ENCODE measurements around the gene NARF. TPM values are rescaled to one million over a fixed set of nuclear protein-coding genes. Genes with fewer than 3 reads are reported as not detected.

NARF gene
- total and polyA plus RNA-seq, 7 experiments from 2014 or later = 59.8 to 188 (median 82.0) TPM

DNA sequence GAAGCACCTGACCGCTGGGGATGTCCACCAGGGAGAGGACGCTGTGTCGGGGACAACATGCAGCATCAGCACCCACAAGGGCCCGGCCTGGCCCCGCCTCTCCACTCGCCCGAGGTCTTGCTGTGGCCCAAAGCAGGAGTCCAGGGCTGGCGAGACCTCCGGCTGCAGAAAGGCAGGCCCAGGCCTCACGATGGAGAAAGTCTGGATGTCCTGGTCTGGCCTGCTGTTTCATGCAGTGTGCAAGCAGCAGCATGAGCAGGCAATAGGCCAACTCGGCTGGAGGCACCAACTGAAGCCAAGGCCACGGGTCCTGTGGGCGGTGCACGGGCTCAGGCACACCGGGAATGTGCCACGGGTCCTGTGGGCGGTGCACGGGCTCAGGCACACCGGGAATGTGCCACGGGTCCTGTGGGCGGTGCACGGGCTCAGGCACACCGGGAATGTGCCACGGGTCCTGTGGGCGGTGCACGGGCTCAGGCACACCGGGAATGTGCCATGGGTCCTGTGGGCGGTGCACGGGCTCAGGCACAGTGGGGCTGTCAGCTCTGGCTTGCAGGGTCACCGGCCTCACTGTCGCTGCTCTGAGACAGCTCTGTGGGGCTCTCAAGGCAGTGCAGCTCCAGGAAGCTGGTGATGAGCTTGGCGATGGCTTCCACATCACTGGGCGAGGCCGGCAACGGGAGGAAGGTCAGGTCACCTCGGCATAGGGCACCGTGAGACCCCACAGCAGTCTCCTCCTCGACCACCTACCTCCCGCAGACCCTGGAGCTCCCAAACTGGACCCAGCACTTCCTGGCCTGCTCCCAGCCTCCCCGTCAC, 14.9 kb upstream of the NARF start:
- Histone ChIP-seq H3K4me3 (ENCODE audit: low read length) (no peak overlapping the region), H3K27me3 (ENCODE audit: control insufficient read depth in 2 of 2, insufficient read depth in 2 of 2, low read length in 2 of 2) (no peaks in the 10 kb centered on the region), H3K36me3 (ENCODE audit: control insufficient read depth in 2 of 3, insufficient read depth in 3 of 3, low read length in 3 of 3) (peaks cover 0 to 75% (median 0%) of the 10 kb centered on the region in 3 experiments), H3K27ac (ENCODE audit: low read depth, low read length) (no peak overlapping the region), H3K9me3 (ENCODE audit: control insufficient read depth in 2 of 3, low read length in 3 of 3) (no peaks in the 10 kb centered on the region), H3K4me1 (ENCODE audit: control insufficient read depth in 2 of 2, insufficient read depth in 2 of 2, low read length in 2 of 2) (peaks cover 6 to 7% of the 10 kb centered on the region in 2 donors)
- Mint-ChIP-seq H3K4me3 (no peak overlapping the region), H3K36me3 (peaks cover 0 to 10% (median 0%) of the 10 kb centered on the region in 5 donors), H3K4me1 (peaks cover 0 to 25% (median 13%) of the 10 kb centered on the region in 7 donors), H3K27ac (peak overlapping the region in 2 of 9 donors; percentile 12 to 23), H3K9me3 (no peaks in the 10 kb centered on the region), H3K27me3 (no peaks in the 10 kb centered on the region)
- no peak for DNase-seq
- ATAC-seq = no peak
- ChIA-PET POLR2A (interaction anchor here (0.6 to 1.1 kb wide), 2 partner anchors 11 to 16 kb away, joined by 3 read pairs; no protein-coding TSS in a partner anchor), CTCF (no interaction called here)
- intact Hi-C loops (cut with micrococcal nuclease) = no loop called here

DNA sequence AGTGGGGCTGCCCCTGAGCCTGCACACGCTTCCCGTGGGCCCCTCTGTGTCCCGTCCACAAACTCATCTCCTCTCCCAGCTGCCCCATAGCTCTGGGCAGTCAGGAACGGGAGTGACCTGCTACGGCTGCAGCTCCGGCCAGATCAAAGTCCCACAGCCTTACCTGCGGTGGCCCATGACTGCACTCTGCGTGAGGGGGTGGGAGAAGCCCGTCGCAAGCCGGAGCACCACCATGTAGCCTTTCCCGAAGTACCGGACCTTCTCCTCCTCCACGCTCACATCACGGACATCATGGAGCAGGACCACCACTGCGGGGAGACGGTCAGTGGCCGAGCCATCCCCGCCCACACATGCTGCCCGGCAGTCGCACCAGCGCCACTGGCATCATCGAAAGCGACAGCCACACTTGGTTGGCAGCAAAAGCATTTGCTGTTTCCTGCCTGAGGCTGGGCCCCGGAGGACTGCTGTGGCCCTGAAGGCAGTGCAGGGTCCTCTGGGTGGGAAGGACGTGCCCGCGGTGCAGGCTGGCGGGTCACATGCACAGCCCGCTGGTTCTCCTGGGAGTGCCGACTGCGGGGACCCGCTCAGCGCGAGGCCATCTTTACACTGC, 14.2 kb upstream of the NARF start:
- Histone ChIP-seq H3K27ac (ENCODE audit: low read depth, low read length) (no peak overlapping the region), H3K27me3 (ENCODE audit: control insufficient read depth in 2 of 2, insufficient read depth in 2 of 2, low read length in 2 of 2) (no peaks in the 10 kb centered on the region), H3K4me1 (ENCODE audit: control insufficient read depth in 2 of 2, insufficient read depth in 2 of 2, low read length in 2 of 2) (peaks cover 7 to 8% of the 10 kb centered on the region in 2 donors), H3K9me3 (ENCODE audit: control insufficient read depth in 2 of 3, low read length in 3 of 3) (no peaks in the 10 kb centered on the region), H3K4me3 (ENCODE audit: low read length) (no peak overlapping the region), H3K36me3 (ENCODE audit: control insufficient read depth in 2 of 3, insufficient read depth in 3 of 3, low read length in 3 of 3) (peaks cover 0 to 68% (median 0%) of the 10 kb centered on the region in 3 experiments)
- ChIA-PET CTCF (no interaction called here), POLR2A (interaction anchor here (0.6 to 1.1 kb wide), 2 partner anchors 11 to 15 kb away, joined by 3 read pairs; no protein-coding TSS in a partner anchor)
- no peak for ATAC-seq
- Mint-ChIP-seq H3K36me3 (peaks cover 0 to 14% (median 0%) of the 10 kb centered on the region in 5 donors), H3K27me3 (no peaks in the 10 kb centered on the region), H3K4me1 (peaks cover under 1 to 26% (median 17%) of the 10 kb centered on the region in 7 donors), H3K9me3 (no peaks in the 10 kb centered on the region), H3K27ac (peak overlapping the region in 1 of 9 donors; percentile 18), H3K4me3 (no peak overlapping the region)
- intact Hi-C loops (cut with micrococcal nuclease) = no loop called here
- no peak for DNase-seq

- H3K9me3 Mint-ChIP-seq = no peaks in the 10 kb centered on the region
- no peaks in the 10 kb centered on the region for H3K27me3 Mint-ChIP-seq
- no peak overlapping the region for H3K27ac Mint-ChIP-seq
- H3K4me3 Mint-ChIP-seq = no peak overlapping the region
- POLR2A ChIA-PET = interaction anchor here (0.6 to 1.7 kb wide), 2 partner anchors 9 to 125 kb away, joined by 3 to 4 read pairs; no protein-coding TSS in a partner anchor
- no peaks in the 10 kb centered on the region for H3K27me3 ChIP-seq (ENCODE audit: control insufficient read depth in 2 of 2, insufficient read depth in 2 of 2, low read length in 2 of 2)
- peak overlapping the region; percentile 14 for H3K27ac ChIP-seq (ENCODE audit: low read depth, low read length)
- peaks cover 0 to 62% (median 0%) of the 10 kb centered on the region in 3 experiments for H3K36me3 ChIP-seq (ENCODE audit: control insufficient read depth in 2 of 3, insufficient read depth in 3 of 3, low read length in 3 of 3)
- CTCF ChIA-PET = no interaction called here
- H3K4me1 ChIP-seq (ENCODE audit: control insufficient read depth in 2 of 2, insufficient read depth in 2 of 2, low read length in 2 of 2) = peaks cover 7 to 8% of the 10 kb centered on the region in 2 donors
- H3K36me3 Mint-ChIP-seq = peaks cover 0 to 18% (median 0%) of the 10 kb centered on the region in 5 donors
- no peak for DNase-seq
- peaks cover 5 to 30% (median 19%) of the 10 kb centered on the region in 7 donors for H3K4me1 Mint-ChIP-seq
- no peak for ATAC-seq
- intact Hi-C loops (cut with micrococcal nuclease) = no loop called here
- no peaks in the 10 kb centered on the region for H3K9me3 ChIP-seq (ENCODE audit: control insufficient read depth in 2 of 3, low read length in 3 of 3)
- no peak overlapping the region for H3K4me3 ChIP-seq (ENCODE audit: low read length)
Measured at GRCh38 chr17:82444941-82445521, 13.5 kb upstream of the NARF start.

DNA sequence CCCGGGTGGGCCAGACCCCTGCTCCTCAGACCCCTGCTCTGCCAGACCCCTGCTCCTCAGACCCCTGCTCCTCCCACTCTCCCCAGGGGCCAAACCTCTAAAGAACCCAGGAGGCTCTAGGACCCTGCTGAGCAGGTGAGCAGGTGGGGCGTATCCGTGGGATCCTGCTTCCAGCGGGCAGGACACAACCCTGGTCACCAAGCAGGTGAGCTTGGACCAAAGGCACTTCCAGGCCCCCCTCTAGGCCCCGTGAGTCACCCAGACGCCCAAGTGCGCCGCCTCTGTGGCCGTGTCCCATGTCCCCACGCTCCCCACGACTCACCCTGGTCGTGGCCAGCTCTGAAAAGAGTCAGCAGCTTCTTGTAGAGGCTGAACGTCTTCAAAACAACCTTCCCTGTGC, 13.0 kb upstream of the NARF start:
- CTCF ChIA-PET = no interaction called here
- H3K4me1 Mint-ChIP-seq = peaks cover 5 to 29% (median 18%) of the 10 kb centered on the region in 7 donors
- ATAC-seq = no peak
- no peaks in the 10 kb centered on the region for H3K9me3 Mint-ChIP-seq
- H3K36me3 ChIP-seq (ENCODE audit: control insufficient read depth in 2 of 3, insufficient read depth in 3 of 3, low read length in 3 of 3) = peaks cover 0 to 62% (median 0%) of the 10 kb centered on the region in 3 experiments
- H3K9me3 ChIP-seq (ENCODE audit: control insufficient read depth in 2 of 3, low read length in 3 of 3) = no peaks in the 10 kb centered on the region
- H3K36me3 Mint-ChIP-seq = peaks cover 0 to 18% (median 0%) of the 10 kb centered on the region in 5 donors
- intact Hi-C loops (cut with micrococcal nuclease) = no loop called here
- peak overlapping the region; percentile 37 for H3K27ac ChIP-seq (ENCODE audit: low read depth, low read length)
- DNase-seq = no peak
- POLR2A ChIA-PET = interaction anchor here (0.6 to 4.8 kb wide), 3 partner anchors 10 to 125 kb away, joined by 3 to 38 read pairs (median 4); partner anchors contain the start of gene NARF
- H3K4me1 ChIP-seq (ENCODE audit: control insufficient read depth in 2 of 2, insufficient read depth in 2 of 2, low read length in 2 of 2) = peaks cover 7 to 8% of the 10 kb centered on the region in 2 donors
- peak overlapping the region in 1 of 9 donors; percentile 74 for H3K27ac Mint-ChIP-seq
- H3K27me3 Mint-ChIP-seq = no peaks in the 10 kb centered on the region
- no peaks in the 10 kb centered on the region for H3K27me3 ChIP-seq (ENCODE audit: control insufficient read depth in 2 of 2, insufficient read depth in 2 of 2, low read length in 2 of 2)
- H3K4me3 ChIP-seq (ENCODE audit: low read length) = no peak overlapping the region
- no peak overlapping the region for H3K4me3 Mint-ChIP-seq

- no peak for DNase-seq
- Mint-ChIP-seq H3K4me1 (peaks cover 10 to 35% (median 21%) of the 10 kb centered on the region in 7 donors), H3K9me3 (no peaks in the 10 kb centered on the region), H3K27ac (peak overlapping the region in 4 of 9 donors; percentile 25 to 74 (median 54)), H3K36me3 (peaks cover 0 to 18% (median 0%) of the 10 kb centered on the region in 5 donors), H3K27me3 (no peaks in the 10 kb centered on the region), H3K4me3 (peak overlapping the region in 2 of 10 donors; percentile 23 to 48)
- Histone ChIP-seq H3K4me3 (ENCODE audit: low read length) (no peak overlapping the region), H3K9me3 (ENCODE audit: control insufficient read depth in 2 of 3, low read length in 3 of 3) (no peaks in the 10 kb centered on the region), H3K27ac (ENCODE audit: low read depth, low read length) (peak overlapping the region; percentile 37), H3K36me3 (ENCODE audit: control insufficient read depth in 2 of 3, insufficient read depth in 3 of 3, low read length in 3 of 3) (peaks cover 0 to 62% (median 0%) of the 10 kb centered on the region in 3 experiments), H3K27me3 (ENCODE audit: control insufficient read depth in 2 of 2, insufficient read depth in 2 of 2, low read length in 2 of 2) (no peaks in the 10 kb centered on the region), H3K4me1 (ENCODE audit: control insufficient read depth in 2 of 2, insufficient read depth in 2 of 2, low read length in 2 of 2) (peaks cover 9 to 11% of the 10 kb centered on the region in 2 donors)
- ChIA-PET POLR2A (interaction anchor here (1.7 to 4.8 kb wide), 2 partner anchors 11 to 12 kb away, joined by 4 to 38 read pairs; partner anchors contain the start of gene NARF), CTCF (interaction anchor here (0.5 kb wide), 1 partner anchor 9 kb away, joined by 3 read pairs; no protein-coding TSS in a partner anchor)
- intact Hi-C loops (cut with micrococcal nuclease) = no loop called here
- no peak for ATAC-seq
Measured at GRCh38 chr17:82446124-82446523, 12.4 kb upstream of the NARF start.

GRCh38 chr17:82446649-82447048, 11.9 kb upstream of the NARF start:
- ChIA-PET CTCF (interaction anchor here (0.5 kb wide), 1 partner anchor 9 kb away, joined by 3 read pairs; no protein-coding TSS in a partner anchor), POLR2A (interaction anchor here (1.7 to 4.8 kb wide), 2 partner anchors 11 to 12 kb away, joined by 4 to 38 read pairs; partner anchors contain the start of gene NARF)
- H3K27me3 ChIP-seq (ENCODE audit: control insufficient read depth in 2 of 2, insufficient read depth in 2 of 2, low read length in 2 of 2) = no peaks in the 10 kb centered on the region
- peak overlapping the region in 8 of 9 donors; percentile 17 to 78 (median 35) for H3K27ac Mint-ChIP-seq
- DNase-seq (no peak), ATAC-seq (no peak)
- no peaks in the 10 kb centered on the region for H3K27me3 Mint-ChIP-seq
- H3K4me3 Mint-ChIP-seq = peak overlapping the region in 1 of 10 donors; percentile 48
- no peak overlapping the region for H3K27ac ChIP-seq (ENCODE audit: low read depth, low read length)
- H3K4me1 ChIP-seq (ENCODE audit: control insufficient read depth in 2 of 2, insufficient read depth in 2 of 2, low read length in 2 of 2) = peaks cover 14 to 16% of the 10 kb centered on the region in 2 donors
- no peaks in the 10 kb centered on the region for H3K9me3 ChIP-seq (ENCODE audit: control insufficient read depth in 2 of 3, low read length in 3 of 3)
- H3K4me3 ChIP-seq (ENCODE audit: low read length) = no peak overlapping the region
- intact Hi-C loops (cut with micrococcal nuclease) = no loop called here
- H3K36me3 ChIP-seq (ENCODE audit: control insufficient read depth in 2 of 3, insufficient read depth in 3 of 3, low read length in 3 of 3) = peaks cover 0 to 58% (median 0%) of the 10 kb centered on the region in 3 experiments
- H3K4me1 Mint-ChIP-seq = peaks cover 15 to 40% (median 26%) of the 10 kb centered on the region in 7 donors
- H3K9me3 Mint-ChIP-seq = no peaks in the 10 kb centered on the region
- peaks cover 0 to 18% (median 0%) of the 10 kb centered on the region in 5 donors for H3K36me3 Mint-ChIP-seq
